Head of caudate nucleus (tissue), 42 donors: ENCODE results near the gene NFATC4.
A peak's percentile ranks its signal among the peaks of the same experiment; 100 is the strongest.
"Not testable (repeated sequence)": the region's sequence is repeated elsewhere in the genome, so short reads cannot be mapped to it uniquely, and the experiment has no call there.

Experiments used
- DNase-seq, 42 donors: peaks; one replicate each; pipeline versions ENCODE4 v3.0.0 to v3.0.0-alpha.2; 2020 to 2021; ENCODE audit warnings: mixed read lengths in 7 of 42
- intact Hi-C: fragments of 100-400 bp; cut with DNase I; formaldehyde crosslinking; loops from one replicate; pipeline ENCODE4 v1.15.0; 2022

Gene NFATC4

GRCh38 chr14:24379907-24380730 is 12.1 kb downstream of the NFATC4 start:
- peak in 1 of 42 donors; percentile 12 for DNase-seq
- intact Hi-C loops, result no loop called here

- peak in 1 of 42 donors; percentile 26 for DNase-seq
- intact Hi-C loops, result no loop called here
Observed at GRCh38 chr14:24381363-24382063, 13.5 kb downstream of the NFATC4 start.

GRCh38 chr14:24382064-24382371 is 14.0 kb downstream of the NFATC4 start:
- intact Hi-C loops, result no loop called here
- DNase-seq, result no peak

- intact Hi-C loops, result no loop called here
- no peak for DNase-seq
Observed at GRCh38 chr14:24384169-24384568, 16.2 kb downstream of the NFATC4 start.

- no peak for DNase-seq
- intact Hi-C loops, result no loop called here
Observed at GRCh38 chr14:24385524-24385923, 17.5 kb downstream of the NFATC4 start.

- intact Hi-C loops, result no loop called here
- DNase-seq, result no peak
Observed at GRCh38 chr14:24387009-24387345, 19.0 kb downstream of the NFATC4 start.

GRCh38 chr14:24387579-24387978 is 19.6 kb downstream of the NFATC4 start:
- intact Hi-C loops, DNase-seq: not testable (repeated sequence)

- intact Hi-C loops, result no loop called here
- no peak for DNase-seq
Observed at GRCh38 chr14:24388474-24389179, 20.6 kb downstream of the NFATC4 start.

- intact Hi-C loops, result no loop called here
Observed at GRCh38 chr14:24389226-24389848, 21.4 kb downstream of the NFATC4 start.

GRCh38 chr14:24390701-24391468 is 22.9 kb downstream of the NFATC4 start:
- intact Hi-C loops, result no loop called here
- DNase-seq, result peak in 1 of 42 donors; percentile 7

More at GRCh38 chr14:24389226-24389848, 21.4 kb downstream of the NFATC4 start:
- DNase-seq, result no peak

GRCh38 chr14:24392325-24393091 is 24.5 kb downstream of the NFATC4 start:
- DNase-seq, result no peak
- intact Hi-C loops, result no loop called here

- intact Hi-C loops, result no loop called here
- DNase-seq, result peak in 3 of 42 donors; percentile 5 to 26 (median 11)
Observed at GRCh38 chr14:24394275-24394674, 26.3 kb downstream of the NFATC4 start.

- intact Hi-C loops, result no loop called here
- DNase-seq, result peak in 4 of 42 donors; percentile 6 to 28 (median 11)
Observed at GRCh38 chr14:24395609-24396582, 27.9 kb downstream of the NFATC4 start.

GRCh38 chr14:24397639-24398292 is 29.8 kb downstream of the NFATC4 start:
- intact Hi-C loops, result no loop called here
- no peak for DNase-seq

- intact Hi-C loops, result no loop called here
- DNase-seq, result peak in 1 of 42 donors; percentile 27
Observed at GRCh38 chr14:24398293-24398652, 30.3 kb downstream of the NFATC4 start.

- intact Hi-C loops, result no loop called here
- peak in 29 of 42 donors; percentile 2 to 62 (median 32) for DNase-seq
Observed at GRCh38 chr14:24398653-24399446, 30.9 kb downstream of the NFATC4 start, which contains the start of gene NYNRIN. TSS of gene NYNRIN (plus strand) at chr14:24399003. CDS start at chr14:24399247, 244 bp downstream.
